DMS53 treated with DMSO at 0.1 percent for 48 hours (cell line): Measurements from ENCODE around the gene OSBPL8.
"Not testable (repeated sequence)": the region's sequence is repeated elsewhere in the genome, so short reads cannot be mapped to it uniquely, and the experiment has no call there.

Source experiments
- DNase-seq: peaks from one replicate; lab custom pipeline; 2025; ENCODE audit not compliant: unreplicated experiment; lab: John Stamatoyannopoulos, UW

Gene OSBPL8

GRCh38 chr12:76478045-76478444 lies 81.5 kb downstream of the OSBPL8 start:
- DNase-seq: no peak

- not testable (repeated sequence) for DNase-seq
Measured at GRCh38 chr12:76472862-76473261, 86.7 kb downstream of the OSBPL8 start.

- no peak for DNase-seq
Measured at GRCh38 chr12:76471579-76471978, 88.0 kb downstream of the OSBPL8 start.

GRCh38 chr12:76470028-76470939 lies 89.3 kb downstream of the OSBPL8 start:
- no peak for DNase-seq

- DNase-seq: no peak
Measured at GRCh38 chr12:76464631-76465166, 94.9 kb downstream of the OSBPL8 start.

GRCh38 chr12:76462668-76463224 lies 96.8 kb downstream of the OSBPL8 start:
- no peak for DNase-seq

- DNase-seq: no peak
Measured at GRCh38 chr12:76460807-76461206, 98.8 kb downstream of the OSBPL8 start.

- no peak for DNase-seq
Measured at GRCh38 chr12:76457818-76458217, 101.8 kb downstream of the OSBPL8 start.

- DNase-seq: no peak
Measured at GRCh38 chr12:76457010-76457409, 102.6 kb downstream of the OSBPL8 start.

- peak; percentile 89 for DNase-seq
Measured at GRCh38 chr12:76455582-76456345, 103.8 kb downstream of the OSBPL8 start.

GRCh38 chr12:76451528-76451927 lies 108.0 kb downstream of the OSBPL8 start:
- DNase-seq: no peak

GRCh38 chr12:76450690-76451089 lies 108.9 kb downstream of the OSBPL8 start:
- no peak for DNase-seq

- no peak for DNase-seq
Measured at GRCh38 chr12:76449993-76450392, 109.6 kb downstream of the OSBPL8 start.

GRCh38 chr12:76449583-76449982 lies 110.0 kb downstream of the OSBPL8 start:
- no peak for DNase-seq

GRCh38 chr12:76449016-76449415 lies 110.6 kb downstream of the OSBPL8 start:
- no peak for DNase-seq

GRCh38 chr12:76446090-76446489 lies 113.5 kb downstream of the OSBPL8 start:
- no peak for DNase-seq

- no peak for DNase-seq
Measured at GRCh38 chr12:76445462-76445861, 114.1 kb downstream of the OSBPL8 start.

GRCh38 chr12:76444408-76444984 lies 115.1 kb downstream of the OSBPL8 start:
- no peak for DNase-seq

- no peak for DNase-seq
Measured at GRCh38 chr12:76441016-76441415, 118.6 kb downstream of the OSBPL8 start.

GRCh38 chr12:76432733-76433132 lies 126.8 kb downstream of the OSBPL8 start:
- no peak for DNase-seq

GRCh38 chr12:76428117-76428516 lies 131.5 kb downstream of the OSBPL8 start:
- no peak for DNase-seq
